GM12878 (cell line): ENCODE measurements around the gene ZCCHC24. TPM values are rescaled to one million over a fixed set of nuclear protein-coding genes. Genes with fewer than 3 reads are reported as not detected.

Experiments used
- ATAC-seq: fragments of 200-7000 bp; cut with Tn5 transposase; 3 replicates; pipeline ENCODE4 v1.9.1; 2020; ENCODE audit warnings: mild to moderate bottlenecking, moderate library complexity
- BruUV-seq: library from RNA; stranded (reverse); fragments of 400-500 nt; replicated peaks from 2 replicates; lab custom pipeline; 2021; lab: Mats Ljungman, UMichigan
- CTCF ChIA-PET: fragments of 300-600 bp; sonication (Branson Sonifier 250); formaldehyde crosslinking; extraction: SDS; loops from one replicate; lab custom pipeline; 2021; ENCODE audit warnings: inconsistent platforms; lab: Yijun Ruan, JAX
- POLR2A ChIA-PET: fragments of 350-600 bp; formaldehyde crosslinking; extraction: SDS; loops from one replicate; lab custom pipeline; 2021; ENCODE audit warnings: inconsistent platforms; lab: Charles Lee
- RAD21 ChIA-PET: fragments of 300-600 bp; sonication (Branson Sonifier 250); formaldehyde crosslinking; loops from one replicate; lab custom pipeline; 2023; ENCODE audit warnings: antibody characterized with exemption; ENCODE audit not compliant: unreplicated experiment; lab: Charles Lee
- SMC1A ChIA-PET: fragments of 300-600 bp; sonication (Branson Sonifier 250); formaldehyde crosslinking; loops from one replicate; lab custom pipeline; 2023; ENCODE audit not compliant: unreplicated experiment, uncharacterized antibody; lab: Charles Lee
- DNase-seq: peaks from one replicate; pipeline ENCODE4 v3.0.0-alpha.2; 2011; ENCODE audit warnings: low read depth, low spot score
- FAIRE-seq: peaks from 3 replicates; lab custom pipeline; 2011; peaks lifted over from hg19 to GRCh38; lab: Jason Lieb, UNC
- H2AFZ ChIP-seq: 2 replicates; pipeline ENCODE4 v1.6.0; 2011; ENCODE audit warnings: low read depth, low read length, control low read depth; ENCODE audit not compliant: control insufficient read depth
- H3K27ac ChIP-seq: 2 replicates; pipeline ENCODE4 v1.5.1; 2011; ENCODE audit warnings: control low read depth; ENCODE audit not compliant: control insufficient read depth, insufficient read depth
- H3K27me3 ChIP-seq, 2 experiments: replicated peaks in 1 of 2; 2 replicates each; pipeline versions ENCODE4 v1.6.0 to v1.6.1; 2011; ENCODE audit warnings: low read length in 1 of 2; ENCODE audit not compliant: control insufficient read depth in 2 of 2, insufficient read depth in 2 of 2
- H3K36me3 ChIP-seq, 2 experiments: 2 replicates each; pipeline ENCODE4 v1.5.1; 2011; ENCODE audit warnings: low read length in 1 of 2; ENCODE audit not compliant: control insufficient read depth in 2 of 2, insufficient read depth in 2 of 2
- H3K4me1 ChIP-seq: 2 replicates; pipeline ENCODE4 v1.6.1; 2011; ENCODE audit warnings: mild to moderate bottlenecking, low read length, moderate library complexity, mixed read lengths; ENCODE audit not compliant: control insufficient read depth, insufficient read depth
- H3K4me2 ChIP-seq: 2 replicates; pipeline ENCODE4 v1.6.0; 2011; ENCODE audit warnings: control low read depth; ENCODE audit not compliant: control insufficient read depth, insufficient read depth
- H3K4me3 ChIP-seq: fragments of 200-600 bp; sonication (generic); 2 replicates; pipeline ENCODE4 v1.5.1; 2016
- H3K79me2 ChIP-seq: 2 replicates; pipeline ENCODE4 v1.6.0; 2011; ENCODE audit warnings: low read length; ENCODE audit not compliant: control insufficient read depth, insufficient read depth
- H3K9ac ChIP-seq: 2 replicates; pipeline ENCODE4 v1.8.0; 2011; ENCODE audit warnings: low read length, control low read depth, mixed read lengths; ENCODE audit not compliant: control insufficient read depth, insufficient read depth
- H3K9me3 ChIP-seq: replicated peaks from 3 replicates; pipeline ENCODE4 v1.5.1; 2011; ENCODE audit warnings: mild to moderate bottlenecking, low read length; ENCODE audit not compliant: control insufficient read depth, insufficient read depth
- H4K20me1 ChIP-seq: 2 replicates; pipeline ENCODE4 v1.6.0; 2011; ENCODE audit not compliant: control insufficient read depth, insufficient read depth
- ASH2L ChIP-seq: fragments of 300-600, 200-600 bp; sonication (generic); IDR thresholded peaks from 2 replicates; pipeline ENCODE4 v1.6.1; 2017; ENCODE audit warnings: low read depth, mild to moderate bottlenecking, borderline replicate concordance
- BACH1 ChIP-seq: fragments of 450-650 bp; IDR thresholded peaks from 2 replicates; pipeline ENCODE4 v1.6.1; 2017; ENCODE audit warnings: mild to moderate bottlenecking, borderline replicate concordance
- CHD2 ChIP-seq: IDR thresholded peaks from 2 replicates; pipeline ENCODE4 v1.6.1; 2011; ENCODE audit warnings: low read depth, low read length, improper control_type of control experiment, borderline replicate concordance
- DPF2 ChIP-seq: fragments of 450-650 bp; IDR thresholded peaks from 2 replicates; pipeline ENCODE4 v1.6.1; 2017; ENCODE audit warnings: mild to moderate bottlenecking
- ESRRA ChIP-seq: IDR thresholded peaks from 2 replicates; pipeline ENCODE4 v1.6.1; 2012; ENCODE audit warnings: mild to moderate bottlenecking, low read length, improper control_type of control experiment
- HCFC1 ChIP-seq: fragments of 150-350 bp; IDR thresholded peaks from 2 replicates; pipeline ENCODE4 v1.6.1; 2014; ENCODE audit warnings: low read length
- HDGF ChIP-seq: fragments of 450-650 bp; IDR thresholded peaks from 2 replicates; pipeline ENCODE4 v1.6.1; 2016; ENCODE audit warnings: antibody characterized with exemption
- MXI1 ChIP-seq: fragments of 150-350 bp; IDR thresholded peaks from 2 replicates; pipeline ENCODE4 v1.6.1; 2011; ENCODE audit warnings: low read depth, mild to moderate bottlenecking, inconsistent platforms, low read length, improper control_type of control experiment
- NFIC ChIP-seq: IDR thresholded peaks from 2 replicates; pipeline ENCODE4 v1.6.1; 2012; ENCODE audit warnings: low read depth, mild to moderate bottlenecking, inconsistent platforms, low read length, moderate library complexity
- POLR2AphosphoS2 ChIP-seq: IDR thresholded peaks from 2 replicates; pipeline ENCODE4 v1.6.1; 2011; ENCODE audit warnings: low read depth, mild to moderate bottlenecking, low read length, improper control_type of control experiment, moderate library complexity
- WGBS: methylation state at CpG from one replicate; pipeline ENCODE4 v1.1.6; 2016; ENCODE audit warnings: low lambda C conversion rate; ENCODE audit not compliant: insufficient replicate concordance, insufficient coverage; ENCODE audit errors: missing lambda C conversion rate; 5-methylcytosine and 5-hydroxymethylcytosine counted together
- in situ Hi-C: fragments of 300-500 bp; cut with MboI; formaldehyde crosslinking; loops from 9 replicates; pipeline ENCODE4 v1.14.3; 2018; ENCODE audit warnings: mixed read lengths
- intact Hi-C: fragments of 100-400 bp; cut with micrococcal nuclease; formaldehyde crosslinking; loops from one replicate; pipeline ENCODE4 v1.14.2; 2022; ENCODE audit not compliant: unreplicated experiment
- polyA plus RNA-seq, 11 experiments: library from polyadenylated mRNA; depleted of rRNA in 4 of 11; unstranded in 6 of 11; stranded (reverse) in 5 of 11; fragments of >200 nt; fragmentation: Nextera tagmentation in 4 of 11; fragmentation: Illumina TruSeq in 1 of 11; extraction: Ambion mirVana in 4 of 11; extraction: Trizol in 1 of 11; gene quantifications; 1 replicate in 1 of 11; 2 replicates in 10 of 11; pipeline versions ENCODE4 v1.2.1 to v1.2.3, GENCODE V29; 2011 to 2016; ENCODE audit warnings: inconsistent platforms in 2 of 11, missing spikeins in 2 of 11, low read depth in 1 of 11
- total RNA-seq, 4 experiments: library from RNA; depleted of rRNA in 3 of 4; stranded (reverse); fragments of >200 nt in 3 of 4; fragmentation: Illumina TruSeq in 1 of 4; extraction: Trizol in 1 of 4; gene quantifications; 2 replicates each; pipeline versions ENCODE4 v1.2.1 to v1.2.3, GENCODE V29; 2013 to 2021
- TF ChIP-seq, protein P1 (sequence below): fragments of 450-650 bp; IDR thresholded peaks from 2 replicates; pipeline ENCODE4 v1.6.1; 2017; ENCODE audit warnings: mild to moderate bottlenecking, moderate library complexity
- TF ChIP-seq, protein P2 (sequence below): IDR thresholded peaks from 2 replicates; pipeline ENCODE4 v1.6.1; 2012; ENCODE audit warnings: low read depth, low read length, improper control_type of control experiment
- TF ChIP-seq, protein P3 (sequence below): fragments of 450-650 bp; IDR thresholded peaks from 2 replicates; pipeline ENCODE4 v1.6.1; 2017; ENCODE audit warnings: mild to moderate bottlenecking

ZCCHC24 gene
- total and polyA plus RNA-seq, 10 of the 15 experiments (the other 5 are each of a cell fraction or from before 2014, with no cell fraction given) = 0.02 to 0.62 (median 0.04) TPM; not detected in 4

DNA sequence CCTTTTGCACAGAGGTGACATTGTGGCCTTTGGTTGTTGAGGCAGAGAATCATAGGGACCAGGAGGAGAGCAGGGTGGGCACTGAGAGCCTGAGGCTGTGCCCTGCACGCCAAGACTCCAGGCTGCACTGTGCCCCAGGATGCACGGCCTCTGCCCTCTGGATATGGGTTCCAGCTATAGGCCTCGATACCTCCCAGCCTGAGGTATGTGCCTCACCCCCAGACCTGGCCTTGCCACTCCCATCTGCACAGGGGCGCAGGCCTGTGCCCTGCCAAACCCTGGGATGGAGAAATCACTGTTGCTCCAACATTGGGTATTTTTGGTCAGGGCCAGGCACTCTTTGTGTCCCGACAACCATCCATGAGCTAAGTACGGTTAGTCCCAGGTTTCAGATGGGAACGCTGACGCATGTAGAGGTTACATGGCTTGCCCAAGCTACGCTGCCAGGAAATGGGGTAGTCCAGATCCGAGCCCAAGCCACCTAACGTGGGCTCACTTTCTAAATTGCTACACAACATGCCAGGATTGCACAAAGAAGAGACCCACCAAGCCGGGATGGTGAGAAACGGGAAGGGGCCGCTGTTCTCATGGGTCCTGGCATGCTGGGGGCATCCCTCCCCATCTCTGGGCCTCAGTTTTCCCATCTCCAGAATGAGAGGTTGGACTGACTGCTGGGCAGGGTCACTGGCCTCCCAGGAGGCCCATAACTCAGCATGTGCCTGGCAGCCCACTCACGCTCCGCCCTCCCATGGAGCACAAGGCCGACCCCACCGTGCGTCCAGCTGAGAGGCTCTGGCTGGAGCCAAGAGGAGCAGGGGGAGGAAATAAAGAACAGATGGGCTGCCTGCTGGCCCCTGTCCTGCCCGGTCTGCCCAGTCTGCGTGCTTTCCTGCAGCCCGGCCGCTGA lies 44.2 kb downstream of the ZCCHC24 start:
- Histone ChIP-seq H3K9me3 (no peaks in the 10 kb centered on the region), H3K79me2 (no peaks in the 10 kb centered on the region), H3K9ac (no peak overlapping the region), H4K20me1 (no peaks in the 10 kb centered on the region), H3K27me3 (no peaks in the 10 kb centered on the region; a peak in 3 of 4 replicates), H3K4me1 (no peaks in the 10 kb centered on the region), H2AFZ (no peak overlapping the region), H3K4me3 (no peak overlapping the region), H3K27ac (no peak overlapping the region), H3K4me2 (no peak overlapping the region), H3K36me3 (no peaks in the 10 kb centered on the region)
- ATAC-seq (no peak), FAIRE-seq (no peak), DNase-seq (no peak)
- ChIA-PET RAD21 (interaction anchor here (0.6 kb wide), 1 partner anchor 742 kb away, joined by 3 read pairs; no protein-coding TSS in a partner anchor), POLR2A (no interaction called here), CTCF (interaction anchor here (0.6 to 2.1 kb wide), 4 partner anchors 18 to 87 kb away, joined by 3 to 6 read pairs (median 4); no protein-coding TSS in a partner anchor), SMC1A (no interaction called here)
- in situ Hi-C loops (no loop called here), intact Hi-C loops (no loop called here)
- 55% methylated on average over 23 of the region's 23 CpGs for WGBS
- no TSS peak for BruUV-seq
- TF ChIP-seq, protein P1, sequence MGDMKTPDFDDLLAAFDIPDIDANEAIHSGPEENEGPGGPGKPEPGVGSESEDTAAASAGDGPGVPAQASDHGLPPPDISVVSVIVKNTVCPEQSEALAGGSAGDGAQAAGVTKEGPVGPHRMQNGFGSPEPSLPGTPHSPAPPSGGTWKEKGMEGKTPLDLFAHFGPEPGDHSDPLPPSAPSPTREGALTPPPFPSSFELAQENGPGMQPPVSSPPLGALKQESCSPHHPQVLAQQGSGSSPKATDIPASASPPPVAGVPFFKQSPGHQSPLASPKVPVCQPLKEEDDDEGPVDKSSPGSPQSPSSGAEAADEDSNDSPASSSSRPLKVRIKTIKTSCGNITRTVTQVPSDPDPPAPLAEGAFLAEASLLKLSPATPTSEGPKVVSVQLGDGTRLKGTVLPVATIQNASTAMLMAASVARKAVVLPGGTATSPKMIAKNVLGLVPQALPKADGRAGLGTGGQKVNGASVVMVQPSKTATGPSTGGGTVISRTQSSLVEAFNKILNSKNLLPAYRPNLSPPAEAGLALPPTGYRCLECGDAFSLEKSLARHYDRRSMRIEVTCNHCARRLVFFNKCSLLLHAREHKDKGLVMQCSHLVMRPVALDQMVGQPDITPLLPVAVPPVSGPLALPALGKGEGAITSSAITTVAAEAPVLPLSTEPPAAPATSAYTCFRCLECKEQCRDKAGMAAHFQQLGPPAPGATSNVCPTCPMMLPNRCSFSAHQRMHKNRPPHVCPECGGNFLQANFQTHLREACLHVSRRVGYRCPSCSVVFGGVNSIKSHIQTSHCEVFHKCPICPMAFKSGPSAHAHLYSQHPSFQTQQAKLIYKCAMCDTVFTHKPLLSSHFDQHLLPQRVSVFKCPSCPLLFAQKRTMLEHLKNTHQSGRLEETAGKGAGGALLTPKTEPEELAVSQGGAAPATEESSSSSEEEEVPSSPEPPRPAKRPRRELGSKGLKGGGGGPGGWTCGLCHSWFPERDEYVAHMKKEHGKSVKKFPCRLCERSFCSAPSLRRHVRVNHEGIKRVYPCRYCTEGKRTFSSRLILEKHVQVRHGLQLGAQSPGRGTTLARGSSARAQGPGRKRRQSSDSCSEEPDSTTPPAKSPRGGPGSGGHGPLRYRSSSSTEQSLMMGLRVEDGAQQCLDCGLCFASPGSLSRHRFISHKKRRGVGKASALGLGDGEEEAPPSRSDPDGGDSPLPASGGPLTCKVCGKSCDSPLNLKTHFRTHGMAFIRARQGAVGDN = no peak
- TF ChIP-seq MXI1 = no peak
- TF ChIP-seq HCFC1 = no peak
- TF ChIP-seq NFIC = no peak
- no peak for TF ChIP-seq BACH1
- TF ChIP-seq ASH2L = no peak
- TF ChIP-seq ESRRA = no peak
- TF ChIP-seq, protein P2, sequence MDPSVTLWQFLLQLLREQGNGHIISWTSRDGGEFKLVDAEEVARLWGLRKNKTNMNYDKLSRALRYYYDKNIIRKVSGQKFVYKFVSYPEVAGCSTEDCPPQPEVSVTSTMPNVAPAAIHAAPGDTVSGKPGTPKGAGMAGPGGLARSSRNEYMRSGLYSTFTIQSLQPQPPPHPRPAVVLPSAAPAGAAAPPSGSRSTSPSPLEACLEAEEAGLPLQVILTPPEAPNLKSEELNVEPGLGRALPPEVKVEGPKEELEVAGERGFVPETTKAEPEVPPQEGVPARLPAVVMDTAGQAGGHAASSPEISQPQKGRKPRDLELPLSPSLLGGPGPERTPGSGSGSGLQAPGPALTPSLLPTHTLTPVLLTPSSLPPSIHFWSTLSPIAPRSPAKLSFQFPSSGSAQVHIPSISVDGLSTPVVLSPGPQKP = no peak
- TF ChIP-seq DPF2 = no peak
- no peak for TF ChIP-seq POLR2AphosphoS2
- TF ChIP-seq CHD2 = no peak
- TF ChIP-seq, protein P3, sequence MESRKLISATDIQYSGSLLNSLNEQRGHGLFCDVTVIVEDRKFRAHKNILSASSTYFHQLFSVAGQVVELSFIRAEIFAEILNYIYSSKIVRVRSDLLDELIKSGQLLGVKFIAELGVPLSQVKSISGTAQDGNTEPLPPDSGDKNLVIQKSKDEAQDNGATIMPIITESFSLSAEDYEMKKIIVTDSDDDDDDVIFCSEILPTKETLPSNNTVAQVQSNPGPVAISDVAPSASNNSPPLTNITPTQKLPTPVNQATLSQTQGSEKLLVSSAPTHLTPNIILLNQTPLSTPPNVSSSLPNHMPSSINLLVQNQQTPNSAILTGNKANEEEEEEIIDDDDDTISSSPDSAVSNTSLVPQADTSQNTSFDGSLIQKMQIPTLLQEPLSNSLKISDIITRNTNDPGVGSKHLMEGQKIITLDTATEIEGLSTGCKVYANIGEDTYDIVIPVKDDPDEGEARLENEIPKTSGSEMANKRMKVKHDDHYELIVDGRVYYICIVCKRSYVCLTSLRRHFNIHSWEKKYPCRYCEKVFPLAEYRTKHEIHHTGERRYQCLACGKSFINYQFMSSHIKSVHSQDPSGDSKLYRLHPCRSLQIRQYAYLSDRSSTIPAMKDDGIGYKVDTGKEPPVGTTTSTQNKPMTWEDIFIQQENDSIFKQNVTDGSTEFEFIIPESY = no peak
- TF ChIP-seq HDGF = no peak
